HCT116 (cell line): ENCODE measurements around the gene RASGRF2. TPM values are rescaled to one million over a fixed set of nuclear protein-coding genes. Genes with fewer than 3 reads are reported as not detected.

Source experiments
- ATAC-seq: fragments of 200-7000 bp; cut with Tn5 transposase; 2 replicates; pipeline ENCODE4 v1.9.1; 2020; ENCODE audit warnings: mild to moderate bottlenecking, moderate library complexity
- BruUV-seq: library from RNA; stranded (reverse); fragments of 400-500 nt; replicated peaks from 2 replicates; lab custom pipeline; 2021; lab: Mats Ljungman, UMichigan
- CTCF ChIA-PET: fragments of 300-600 bp; sonication (Branson Sonifier 250); formaldehyde crosslinking; loops from one replicate; lab custom pipeline; 2021; ENCODE audit warnings: antibody characterized with exemption; lab: Charles Lee
- POLR2A ChIA-PET: fragments of 300-600, 350-600 bp; sonication (Branson Sonifier 250); formaldehyde crosslinking; loops from one replicate; lab custom pipeline; 2021; ENCODE audit warnings: antibody characterized with exemption; lab: Charles Lee
- RAD21 ChIA-PET, 2 experiments: fragments of 300-600 bp; sonication (Branson Sonifier 250); formaldehyde crosslinking; loops; one replicate each; lab custom pipeline; 2023; ENCODE audit warnings: low total read pairs in 2 of 2; ENCODE audit not compliant: uncharacterized antibody in 2 of 2, unreplicated experiment in 2 of 2, low non-redundant PET in 1 of 2; lab: Charles Lee
- DNase-seq: peaks from one replicate; pipeline ENCODE4 v3.0.0-alpha.2; 2010; ENCODE audit warnings: low read depth, low spot score
- H2AFZ ChIP-seq: fragments of 200-600 bp; shearing (Covaris generic), sonication (generic); 2 replicates; pipeline ENCODE4 v1.6.1; 2017; ENCODE audit warnings: low read depth, mixed run types, mixed read lengths, antibody characterized with exemption, low read length; ENCODE audit not compliant: poor library complexity, severe bottlenecking
- H3K27ac ChIP-seq: 2 replicates; pipeline ENCODE4 v1.5.1; 2012; ENCODE audit warnings: low read depth, low read length
- H3K27me3 ChIP-seq: fragments of 200-600 bp; sonication (generic); 2 replicates; pipeline ENCODE4 v1.6.1; 2016; ENCODE audit warnings: mixed run types, low read length, mixed read lengths; ENCODE audit not compliant: insufficient read depth
- H3K36me3 ChIP-seq, 2 experiments: fragments of 200-500 bp in 1 of 2; fragments of 200-600 bp in 1 of 2; sonication (Bioruptor generic) in 1 of 2; sonication (generic) in 1 of 2; 2 replicates each; pipeline versions ENCODE4 v1.5.1 to v1.6.1; 2014 to 2016; ENCODE audit warnings: low read length in 2 of 2, inconsistent platforms in 1 of 2, mixed read lengths in 1 of 2, mixed run types in 1 of 2; ENCODE audit not compliant: insufficient read depth in 2 of 2, control insufficient read depth in 1 of 2
- H3K4me1 ChIP-seq, 2 experiments: fragments of 200-600 bp in 1 of 2; sonication (generic) in 1 of 2; 2 replicates each; pipeline versions ENCODE4 v1.5.1 to v1.6.1; 2012 to 2017; ENCODE audit warnings: low read length in 2 of 2, inconsistent platforms in 1 of 2, mild to moderate bottlenecking in 1 of 2, mixed read lengths in 1 of 2, mixed run types in 1 of 2, moderate library complexity in 1 of 2; ENCODE audit not compliant: insufficient read depth in 2 of 2, control insufficient read depth in 1 of 2
- H3K4me2 ChIP-seq: fragments of 200-600 bp; sonication (generic); 2 replicates; pipeline ENCODE4 v1.6.1; 2017; ENCODE audit warnings: mixed run types, low read length, mixed read lengths
- H3K4me3 ChIP-seq, 2 experiments: fragments of 200-600 bp in 1 of 2; sonication (generic) in 1 of 2; replicated peaks in 1 of 2; 2 replicates each; pipeline ENCODE4 v1.5.1; 2011 to 2016; ENCODE audit warnings: low read length in 2 of 2, control low read depth in 1 of 2, low read depth in 1 of 2, mild to moderate bottlenecking in 1 of 2, mixed read lengths in 1 of 2, mixed run types in 1 of 2
- H3K79me2 ChIP-seq: fragments of 200-600 bp; sonication (generic); 2 replicates; pipeline ENCODE4 v1.6.1; 2017; ENCODE audit warnings: mild to moderate bottlenecking, mixed run types, low read length, moderate library complexity, mixed read lengths; ENCODE audit not compliant: insufficient read depth
- H3K9ac ChIP-seq: fragments of 200-600 bp; sonication (generic); 2 replicates; pipeline ENCODE4 v1.6.1; 2016; ENCODE audit warnings: low read length, mixed read lengths
- H3K9me2 ChIP-seq: fragments of 200-600 bp; sonication (generic), shearing (Covaris generic); 2 replicates; pipeline ENCODE4 v1.6.1; 2017; ENCODE audit warnings: mixed run types, mild to moderate bottlenecking, moderate library complexity; ENCODE audit not compliant: insufficient read depth
- H3K9me3 ChIP-seq, 2 experiments: fragments of 200-500 bp in 1 of 2; fragments of 200-600 bp in 1 of 2; sonication (Bioruptor generic) in 1 of 2; sonication (generic) in 1 of 2; 2 replicates each; pipeline ENCODE4 v1.6.1; 2014 to 2017; ENCODE audit warnings: low read length in 2 of 2, mixed read lengths in 2 of 2, inconsistent platforms in 1 of 2, low read depth in 1 of 2, mild to moderate bottlenecking in 1 of 2, mixed run types in 1 of 2, moderate library complexity in 1 of 2; ENCODE audit not compliant: control insufficient read depth in 1 of 2, insufficient read depth in 1 of 2
- H4K20me1 ChIP-seq: fragments of 200-600 bp; sonication (generic), shearing (Covaris generic); 2 replicates; pipeline ENCODE4 v1.6.1; 2017; ENCODE audit warnings: mixed run types, mild to moderate bottlenecking, moderate library complexity; ENCODE audit not compliant: insufficient read depth
- CBX3 ChIP-seq: IDR thresholded peaks from 2 replicates; pipeline ENCODE4 v1.6.1; 2012; ENCODE audit warnings: low read depth
- CEBPB ChIP-seq: IDR thresholded peaks from 2 replicates; pipeline ENCODE4 v1.6.1; 2012; ENCODE audit warnings: low read depth
- EGR1 ChIP-seq: IDR thresholded peaks from 2 replicates; pipeline ENCODE4 v1.6.1; 2012; ENCODE audit warnings: low read depth
- ELF1 ChIP-seq: IDR thresholded peaks from 2 replicates; pipeline ENCODE4 v1.6.1; 2012; ENCODE audit warnings: low read depth, borderline replicate concordance
- EZH2 ChIP-seq: fragments of 200-600 bp; sonication (generic); IDR thresholded peaks from 2 replicates; pipeline ENCODE4 v1.6.1; 2017; ENCODE audit warnings: antibody characterized with exemption, mixed run types
- FOSL1 ChIP-seq: IDR thresholded peaks from 2 replicates; pipeline ENCODE4 v1.6.1; 2012; ENCODE audit warnings: low read depth
- JUND ChIP-seq: IDR thresholded peaks from 2 replicates; pipeline ENCODE4 v1.6.1; 2012
- POLR2AphosphoS5 ChIP-seq: IDR thresholded peaks from 2 replicates; pipeline ENCODE4 v1.6.1; 2011; ENCODE audit warnings: mild to moderate bottlenecking, low read depth, low read length, moderate library complexity
- RAD21 ChIP-seq: IDR thresholded peaks from 2 replicates; pipeline ENCODE4 v1.6.1; 2012; ENCODE audit warnings: low read depth, mild to moderate bottlenecking
- SP1 ChIP-seq: IDR thresholded peaks from 2 replicates; pipeline ENCODE4 v1.6.1; 2012; ENCODE audit warnings: low read depth
- TCF7L2 ChIP-seq: IDR thresholded peaks from 2 replicates; pipeline ENCODE4 v1.7.0; 2011; ENCODE audit warnings: borderline replicate concordance, inconsistent platforms; ENCODE audit not compliant: insufficient read depth, insufficient read length; ENCODE audit errors: extremely low read depth
- YY1 ChIP-seq: IDR thresholded peaks from 2 replicates; pipeline ENCODE4 v1.6.1; 2011; ENCODE audit warnings: low read length, low read depth, moderate library complexity, mild to moderate bottlenecking; ENCODE audit not compliant: insufficient replicate concordance; ENCODE audit errors: extremely low read depth
- ZFX ChIP-seq: fragments of 450-650 bp; IDR thresholded peaks from 2 replicates; pipeline ENCODE4 v1.6.1; 2017
- ZNF274 ChIP-seq: fragments of 200-500 bp; sonication (Bioruptor generic); IDR thresholded peaks from 2 replicates; pipeline ENCODE4 v1.6.1; 2014; ENCODE audit warnings: mild to moderate bottlenecking, low read depth, low read length, inconsistent platforms
- intact Hi-C: fragments of 100-400 bp; cut with micrococcal nuclease; formaldehyde crosslinking; loops from 2 replicates; pipeline ENCODE4 v1.10.0; 2022
- total RNA-seq: library from RNA; stranded (reverse); gene quantifications from one replicate; pipeline ENCODE4 v1.2.1, GENCODE V29; 2021; ENCODE audit not compliant: unreplicated experiment
- TF ChIP-seq, protein P1 (sequence below): IDR thresholded peaks from 2 replicates; pipeline ENCODE4 v1.6.1; 2012; ENCODE audit warnings: low read depth
- TF ChIP-seq, protein P2 (sequence below), 3 experiments: fragments of 200-600 bp in 1 of 3; sonication (generic) in 1 of 3; IDR thresholded peaks in 2 of 3; conservative IDR thresholded peaks in 1 of 3; 2 replicates each; pipeline ENCODE4 v1.5.1; 2012 to 2017; ENCODE audit warnings: low read depth in 2 of 3, low read length in 2 of 3, antibody characterized with exemption in 1 of 3, borderline replicate concordance in 1 of 3, control low read depth in 1 of 3, mild to moderate bottlenecking in 1 of 3, mixed read lengths in 1 of 3, mixed run types in 1 of 3, moderate library complexity in 1 of 3; ENCODE audit not compliant: insufficient read depth in 1 of 3
- TF ChIP-seq, protein P3 (sequence below): IDR thresholded peaks from 2 replicates; pipeline ENCODE4 v1.6.1; 2012

The RASGRF2 gene
- total RNA-seq, 1 experiment from 2014 or later: 0.05 TPM

DNA sequence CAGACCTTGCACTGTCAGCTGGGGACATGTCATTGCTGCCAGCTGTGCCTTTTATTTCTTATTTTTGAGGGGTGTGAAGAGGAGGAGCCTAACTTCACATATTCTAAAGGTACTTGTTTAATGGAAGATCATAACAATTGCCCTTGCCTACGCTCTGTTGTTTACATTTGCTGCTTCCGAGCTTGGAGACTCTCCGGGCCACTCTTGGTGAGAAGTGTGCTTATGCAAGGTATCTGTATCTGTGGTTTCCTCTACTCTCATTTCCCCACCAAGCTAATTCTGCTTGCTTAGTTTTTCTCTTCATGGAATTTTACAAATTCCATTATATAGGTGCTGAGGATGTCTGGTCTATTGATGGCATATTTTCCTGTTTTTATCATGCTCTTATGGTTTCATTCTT is 105.3 kb downstream of the RASGRF2 start:
- no TSS peak for BruUV-seq
- H4K20me1 ChIP-seq: no peaks in the 10 kb centered on the region
- no peak for TF ChIP-seq POLR2AphosphoS5
- no peak for TF ChIP-seq ZFX
- TF ChIP-seq, protein P1, sequence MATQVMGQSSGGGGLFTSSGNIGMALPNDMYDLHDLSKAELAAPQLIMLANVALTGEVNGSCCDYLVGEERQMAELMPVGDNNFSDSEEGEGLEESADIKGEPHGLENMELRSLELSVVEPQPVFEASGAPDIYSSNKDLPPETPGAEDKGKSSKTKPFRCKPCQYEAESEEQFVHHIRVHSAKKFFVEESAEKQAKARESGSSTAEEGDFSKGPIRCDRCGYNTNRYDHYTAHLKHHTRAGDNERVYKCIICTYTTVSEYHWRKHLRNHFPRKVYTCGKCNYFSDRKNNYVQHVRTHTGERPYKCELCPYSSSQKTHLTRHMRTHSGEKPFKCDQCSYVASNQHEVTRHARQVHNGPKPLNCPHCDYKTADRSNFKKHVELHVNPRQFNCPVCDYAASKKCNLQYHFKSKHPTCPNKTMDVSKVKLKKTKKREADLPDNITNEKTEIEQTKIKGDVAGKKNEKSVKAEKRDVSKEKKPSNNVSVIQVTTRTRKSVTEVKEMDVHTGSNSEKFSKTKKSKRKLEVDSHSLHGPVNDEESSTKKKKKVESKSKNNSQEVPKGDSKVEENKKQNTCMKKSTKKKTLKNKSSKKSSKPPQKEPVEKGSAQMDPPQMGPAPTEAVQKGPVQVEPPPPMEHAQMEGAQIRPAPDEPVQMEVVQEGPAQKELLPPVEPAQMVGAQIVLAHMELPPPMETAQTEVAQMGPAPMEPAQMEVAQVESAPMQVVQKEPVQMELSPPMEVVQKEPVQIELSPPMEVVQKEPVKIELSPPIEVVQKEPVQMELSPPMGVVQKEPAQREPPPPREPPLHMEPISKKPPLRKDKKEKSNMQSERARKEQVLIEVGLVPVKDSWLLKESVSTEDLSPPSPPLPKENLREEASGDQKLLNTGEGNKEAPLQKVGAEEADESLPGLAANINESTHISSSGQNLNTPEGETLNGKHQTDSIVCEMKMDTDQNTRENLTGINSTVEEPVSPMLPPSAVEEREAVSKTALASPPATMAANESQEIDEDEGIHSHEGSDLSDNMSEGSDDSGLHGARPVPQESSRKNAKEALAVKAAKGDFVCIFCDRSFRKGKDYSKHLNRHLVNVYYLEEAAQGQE: no peak
- TF ChIP-seq ZNF274: no peak
- TF ChIP-seq RAD21: no peak
- TF ChIP-seq SP1: no peak
- no peak for TF ChIP-seq EGR1
- no peak for TF ChIP-seq EZH2
- no peak for TF ChIP-seq TCF7L2
- TF ChIP-seq YY1: no peak
- no peak for TF ChIP-seq JUND
- TF ChIP-seq, protein P2, sequence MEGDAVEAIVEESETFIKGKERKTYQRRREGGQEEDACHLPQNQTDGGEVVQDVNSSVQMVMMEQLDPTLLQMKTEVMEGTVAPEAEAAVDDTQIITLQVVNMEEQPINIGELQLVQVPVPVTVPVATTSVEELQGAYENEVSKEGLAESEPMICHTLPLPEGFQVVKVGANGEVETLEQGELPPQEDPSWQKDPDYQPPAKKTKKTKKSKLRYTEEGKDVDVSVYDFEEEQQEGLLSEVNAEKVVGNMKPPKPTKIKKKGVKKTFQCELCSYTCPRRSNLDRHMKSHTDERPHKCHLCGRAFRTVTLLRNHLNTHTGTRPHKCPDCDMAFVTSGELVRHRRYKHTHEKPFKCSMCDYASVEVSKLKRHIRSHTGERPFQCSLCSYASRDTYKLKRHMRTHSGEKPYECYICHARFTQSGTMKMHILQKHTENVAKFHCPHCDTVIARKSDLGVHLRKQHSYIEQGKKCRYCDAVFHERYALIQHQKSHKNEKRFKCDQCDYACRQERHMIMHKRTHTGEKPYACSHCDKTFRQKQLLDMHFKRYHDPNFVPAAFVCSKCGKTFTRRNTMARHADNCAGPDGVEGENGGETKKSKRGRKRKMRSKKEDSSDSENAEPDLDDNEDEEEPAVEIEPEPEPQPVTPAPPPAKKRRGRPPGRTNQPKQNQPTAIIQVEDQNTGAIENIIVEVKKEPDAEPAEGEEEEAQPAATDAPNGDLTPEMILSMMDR (IDR thresholded peaks at IDR 0.05 in 2 of 3, conservative IDR thresholded peaks at IDR 0.05 in 1 of 3; ENCODE audit: borderline replicate concordance in 1 of 3, insufficient read depth in 1 of 3, low read depth in 2 of 3, low read length in 2 of 3): no peak
- TF ChIP-seq, protein P3, sequence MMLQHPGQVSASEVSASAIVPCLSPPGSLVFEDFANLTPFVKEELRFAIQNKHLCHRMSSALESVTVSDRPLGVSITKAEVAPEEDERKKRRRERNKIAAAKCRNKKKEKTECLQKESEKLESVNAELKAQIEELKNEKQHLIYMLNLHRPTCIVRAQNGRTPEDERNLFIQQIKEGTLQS: no peak
- TF ChIP-seq CBX3: no peak
- no peak for TF ChIP-seq ELF1
- no peak for TF ChIP-seq FOSL1
- TF ChIP-seq CEBPB: no peak
- no peaks in the 10 kb centered on the region for H3K36me3 ChIP-seq
- no peak overlapping the region for H3K27ac ChIP-seq
- H3K4me1 ChIP-seq: no peaks in the 10 kb centered on the region
- H3K9me2 ChIP-seq: no peaks in the 10 kb centered on the region
- CTCF ChIA-PET: no interaction called here
- H3K79me2 ChIP-seq: no peaks in the 10 kb centered on the region
- no peak overlapping the region for H3K9ac ChIP-seq
- no peaks in the 10 kb centered on the region for H3K9me3 ChIP-seq
- H3K27me3 ChIP-seq: no peaks in the 10 kb centered on the region
- POLR2A ChIA-PET: no interaction called here
- intact Hi-C loops: no loop called here
- no peak overlapping the region for H2AFZ ChIP-seq
- ATAC-seq (no peak), DNase-seq (no peak)
- no peak overlapping the region for H3K4me3 ChIP-seq
- H3K4me2 ChIP-seq: no peak overlapping the region
- RAD21 ChIA-PET: no interaction called here
